NT2/D1 (cell line): Measurements from ENCODE around the gene HHIP.

Experiments used
- SUZ12 ChIP-seq: IDR thresholded peaks from 2 replicates; pipeline ENCODE4 v1.6.1; 2011; ENCODE audit not compliant: insufficient read length, insufficient read depth; ENCODE audit errors: extremely low read depth
- YY1 ChIP-seq: IDR thresholded peaks from 2 replicates; pipeline ENCODE4 v1.6.1; 2011; ENCODE audit not compliant: insufficient read length, insufficient read depth

DNA sequence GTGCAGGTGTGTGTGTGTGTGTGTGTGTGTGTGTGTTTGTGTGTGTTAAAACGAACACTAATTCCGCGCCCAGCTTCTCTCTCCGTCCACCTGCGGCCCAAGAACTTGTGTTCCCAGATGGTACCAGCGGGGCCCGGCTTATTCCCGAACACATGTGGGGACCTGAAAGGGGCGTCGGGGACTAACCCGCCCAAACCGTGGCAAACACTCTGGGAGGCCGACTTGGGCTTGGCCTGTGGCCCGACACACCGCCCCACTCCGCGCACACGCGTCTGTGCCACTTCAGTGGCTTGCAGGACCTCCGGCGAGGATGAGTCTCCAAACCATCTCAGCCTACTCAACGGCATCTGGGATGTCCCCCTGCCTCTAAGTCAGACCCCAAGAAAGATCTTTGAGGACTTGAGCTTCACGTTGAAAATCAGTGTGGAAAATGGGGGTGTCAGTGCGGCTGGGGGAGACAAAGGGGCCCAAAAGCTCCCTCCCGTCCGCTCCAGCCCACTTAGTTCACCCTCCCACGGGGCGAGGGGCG lies 790 bp upstream of the HHIP start:
- TF ChIP-seq SUZ12 (no peak), YY1 (no peak)
